GM12878 (cell line): Measurements from ENCODE around the gene ARMC9. TPM values are rescaled to one million over a fixed set of nuclear protein-coding genes. Genes with fewer than 3 reads are reported as not detected.
A peak's percentile ranks its signal among the peaks of the same experiment; 100 is the strongest.

Source experiments
- BCLAF1 ChIP-seq: fragments of 450-650 bp; IDR thresholded peaks from 2 replicates; pipeline ENCODE4 v1.6.1; 2017; ENCODE audit warnings: antibody characterized with exemption, mild to moderate bottlenecking, moderate library complexity
- CBFB ChIP-seq: IDR thresholded peaks from 2 replicates; pipeline ENCODE4 v1.6.1; 2016; ENCODE audit warnings: antibody characterized with exemption, low read depth
- CBX3 ChIP-seq: fragments of 200-600 bp; sonication (generic); IDR thresholded peaks from 2 replicates; pipeline ENCODE4 v1.6.1; 2016; ENCODE audit warnings: low read depth, borderline replicate concordance
- CEBPB ChIP-seq, 2 experiments: fragments of 150-350 bp in 1 of 2; IDR thresholded peaks; 2 replicates each; pipeline ENCODE4 v1.6.1; 2012 to 2014; ENCODE audit warnings: low read depth in 2 of 2, low read length in 2 of 2, borderline replicate concordance in 1 of 2, inconsistent platforms in 1 of 2
- CREM ChIP-seq: IDR thresholded peaks from 2 replicates; pipeline ENCODE4 v1.6.1; 2014; ENCODE audit warnings: antibody characterized with exemption, low read depth
- EED ChIP-seq: sonication (generic); IDR thresholded peaks from 2 replicates; pipeline ENCODE4 v1.6.1; 2016; ENCODE audit warnings: antibody characterized with exemption, low read depth
- IKZF1 ChIP-seq: fragments of 450-650 bp; conservative IDR thresholded peaks from 2 replicates; pipeline ENCODE4 v1.6.1; 2017; ENCODE audit warnings: antibody characterized with exemption, mild to moderate bottlenecking
- KLF5 ChIP-seq: fragments of 450-650 bp; IDR thresholded peaks from 2 replicates; pipeline ENCODE4 v1.6.1; 2014; ENCODE audit warnings: mild to moderate bottlenecking; ENCODE audit not compliant: partially characterized antibody
- MEF2A ChIP-seq: IDR thresholded peaks from 2 replicates; pipeline ENCODE4 v1.6.1; 2011; ENCODE audit warnings: low read depth, mild to moderate bottlenecking, low read length, moderate library complexity; ENCODE audit not compliant: insufficient read depth
- NFYA ChIP-seq: IDR thresholded peaks from 2 replicates; pipeline ENCODE4 v1.6.1; 2011; ENCODE audit warnings: low read depth, mild to moderate bottlenecking, low read length, improper control_type of control experiment, borderline replicate concordance
- NFYB ChIP-seq: IDR thresholded peaks from 2 replicates; pipeline ENCODE4 v1.6.1; 2011; ENCODE audit warnings: low read depth, mild to moderate bottlenecking, low read length, improper control_type of control experiment, moderate library complexity; ENCODE audit not compliant: insufficient read depth
- NR2C2 ChIP-seq: IDR thresholded peaks from 2 replicates; pipeline ENCODE4 v1.6.1; 2011; ENCODE audit warnings: borderline replicate concordance, low read depth; ENCODE audit not compliant: control insufficient read depth, insufficient read length
- POU2F2 ChIP-seq: IDR thresholded peaks from 3 replicates; pipeline ENCODE4 v1.6.1; 2011; ENCODE audit warnings: low read depth, mild to moderate bottlenecking, low read length, borderline replicate concordance
- RAD21 ChIP-seq: IDR thresholded peaks from 2 replicates; pipeline ENCODE4 v1.6.1; 2011; ENCODE audit warnings: mild to moderate bottlenecking, low read depth, low read length, moderate library complexity; ENCODE audit not compliant: insufficient read depth
- SKIL ChIP-seq: fragments of 450-650 bp; IDR thresholded peaks from 2 replicates; pipeline ENCODE4 v1.6.1; 2017; ENCODE audit warnings: mild to moderate bottlenecking, low read depth, inconsistent platforms; ENCODE audit not compliant: poor library complexity, severe bottlenecking
- SMAD5 ChIP-seq: IDR thresholded peaks from 2 replicates; pipeline ENCODE4 v1.6.1; 2016; ENCODE audit warnings: antibody characterized with exemption, low read depth
- TCF3 ChIP-seq: IDR thresholded peaks from 2 replicates; pipeline ENCODE4 v1.6.1; 2012; ENCODE audit warnings: low read depth, mild to moderate bottlenecking, low read length, borderline replicate concordance; ENCODE audit not compliant: insufficient read depth
- ZBED1 ChIP-seq: IDR thresholded peaks from 2 replicates; pipeline ENCODE4 v1.6.1; 2016; ENCODE audit warnings: borderline replicate concordance
- polyA plus RNA-seq, 11 experiments: library from polyadenylated mRNA; depleted of rRNA in 4 of 11; unstranded in 6 of 11; stranded (reverse) in 5 of 11; fragments of >200 nt; fragmentation: Nextera tagmentation in 4 of 11; fragmentation: Illumina TruSeq in 1 of 11; extraction: Ambion mirVana in 4 of 11; extraction: Trizol in 1 of 11; gene quantifications; 1 replicate in 1 of 11; 2 replicates in 10 of 11; pipeline versions ENCODE4 v1.2.1 to v1.2.3, GENCODE V29; 2011 to 2016; ENCODE audit warnings: inconsistent platforms in 2 of 11, missing spikeins in 2 of 11, low read depth in 1 of 11
- total RNA-seq, 4 experiments: library from RNA; depleted of rRNA in 3 of 4; stranded (reverse); fragments of >200 nt in 3 of 4; fragmentation: Illumina TruSeq in 1 of 4; extraction: Trizol in 1 of 4; gene quantifications; 2 replicates each; pipeline versions ENCODE4 v1.2.1 to v1.2.3, GENCODE V29; 2013 to 2021
- TF ChIP-seq, protein P1 (sequence below): fragments of 450-650 bp; IDR thresholded peaks from 2 replicates; pipeline ENCODE4 v1.6.1; 2018; ENCODE audit warnings: borderline replicate concordance, mild to moderate bottlenecking; ENCODE audit not compliant: partially characterized antibody
- TF ChIP-seq, protein P2 (sequence below): fragments of 150-350 bp; IDR thresholded peaks from 2 replicates; pipeline ENCODE4 v1.6.1; 2014; ENCODE audit warnings: mild to moderate bottlenecking, low read depth, low read length

The ARMC9 gene
- total and polyA plus RNA-seq, 10 of the 15 experiments (the other 5 are each of a cell fraction or from before 2014, with no cell fraction given), result 3.8 to 21.8 (median 10.4) TPM

DNA sequence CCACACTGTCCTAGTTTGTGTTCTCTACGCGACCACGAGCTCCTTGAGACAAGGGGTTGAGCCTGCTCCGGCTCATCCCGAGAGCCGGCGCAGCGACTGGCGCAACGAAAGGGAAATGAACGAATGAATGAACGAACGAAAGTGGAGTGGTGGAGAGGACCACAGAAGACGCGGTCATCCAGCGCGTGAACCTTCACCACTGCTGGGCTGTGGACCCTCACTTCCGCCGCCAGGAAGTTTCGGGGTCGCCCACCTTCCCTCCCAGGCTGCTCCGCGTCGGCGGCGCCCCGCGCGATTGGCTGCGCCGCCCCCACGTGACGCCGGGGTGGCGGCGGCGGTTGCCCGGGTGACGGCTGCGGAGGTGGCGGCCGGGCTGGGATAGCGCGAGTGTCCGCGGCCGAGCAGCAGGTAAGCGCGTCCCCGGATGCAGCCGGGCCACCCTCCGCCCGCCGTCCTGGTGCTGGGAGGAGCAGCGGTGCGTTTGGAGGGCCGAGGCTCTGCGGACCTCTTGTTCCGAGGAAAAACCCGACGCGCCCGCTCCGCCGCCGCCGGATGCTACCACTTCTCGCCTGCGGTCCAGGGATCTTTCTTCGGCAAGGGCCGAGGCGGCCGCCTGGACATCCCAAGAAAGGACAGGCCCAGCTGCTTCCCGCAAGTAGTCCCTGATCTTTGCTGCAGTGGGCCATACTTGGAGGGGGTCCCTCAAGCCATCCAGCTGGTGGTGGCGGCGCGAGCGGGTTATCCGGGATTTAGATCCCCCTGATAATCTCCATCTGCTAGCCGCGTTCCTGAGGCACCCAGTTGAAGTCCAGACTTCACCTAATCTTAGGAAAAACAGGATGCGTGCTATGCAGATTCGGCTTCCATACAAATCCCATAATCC, at the start of gene ARMC9 (continued):
- TF ChIP-seq EED (no peak), NFYB (peak; percentile 87), ZBED1 (no peak), CBFB (no peak), CBX3 (no peak), NR2C2 (no peak), POU2F2 (peak; percentile 76; the same call in 2 of the 3 replicates), MEF2A (no peak), RAD21 (0 out of 2 replicates have a peak, but pooled peaks have one; percentile 6), IKZF1 (peak; percentile 78), NFYA (no peak), SMAD5 (peak; percentile 77; the same call in 1 of the 2 replicates), CEBPB (IDR thresholded peaks at IDR 0.05; ENCODE audit: borderline replicate concordance in 1 of 2, low read depth in 2 of 2, low read length in 2 of 2) (no peak), SKIL (no peak), KLF5 (peak; percentile 53), BCLAF1 (no peak), CREM (no peak), TCF3 (no peak)
- TF ChIP-seq, protein P1, sequence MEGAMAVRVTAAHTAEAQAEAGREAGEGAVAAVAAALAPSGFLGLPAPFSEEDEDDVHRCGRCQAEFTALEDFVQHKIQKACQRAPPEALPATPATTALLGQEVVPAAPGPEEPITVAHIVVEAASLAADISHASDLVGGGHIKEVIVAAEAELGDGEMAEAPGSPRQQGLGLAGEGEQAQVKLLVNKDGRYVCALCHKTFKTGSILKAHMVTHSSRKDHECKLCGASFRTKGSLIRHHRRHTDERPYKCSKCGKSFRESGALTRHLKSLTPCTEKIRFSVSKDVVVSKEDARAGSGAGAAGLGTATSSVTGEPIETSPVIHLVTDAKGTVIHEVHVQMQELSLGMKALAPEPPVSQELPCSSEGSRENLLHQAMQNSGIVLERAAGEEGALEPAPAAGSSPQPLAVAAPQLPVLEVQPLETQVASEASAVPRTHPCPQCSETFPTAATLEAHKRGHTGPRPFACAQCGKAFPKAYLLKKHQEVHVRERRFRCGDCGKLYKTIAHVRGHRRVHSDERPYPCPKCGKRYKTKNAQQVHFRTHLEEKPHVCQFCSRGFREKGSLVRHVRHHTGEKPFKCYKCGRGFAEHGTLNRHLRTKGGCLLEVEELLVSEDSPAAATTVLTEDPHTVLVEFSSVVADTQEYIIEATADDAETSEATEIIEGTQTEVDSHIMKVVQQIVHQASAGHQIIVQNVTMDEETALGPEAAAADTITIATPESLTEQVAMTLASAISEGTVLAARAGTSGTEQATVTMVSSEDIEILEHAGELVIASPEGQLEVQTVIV, result no peak
- TF ChIP-seq, protein P2, sequence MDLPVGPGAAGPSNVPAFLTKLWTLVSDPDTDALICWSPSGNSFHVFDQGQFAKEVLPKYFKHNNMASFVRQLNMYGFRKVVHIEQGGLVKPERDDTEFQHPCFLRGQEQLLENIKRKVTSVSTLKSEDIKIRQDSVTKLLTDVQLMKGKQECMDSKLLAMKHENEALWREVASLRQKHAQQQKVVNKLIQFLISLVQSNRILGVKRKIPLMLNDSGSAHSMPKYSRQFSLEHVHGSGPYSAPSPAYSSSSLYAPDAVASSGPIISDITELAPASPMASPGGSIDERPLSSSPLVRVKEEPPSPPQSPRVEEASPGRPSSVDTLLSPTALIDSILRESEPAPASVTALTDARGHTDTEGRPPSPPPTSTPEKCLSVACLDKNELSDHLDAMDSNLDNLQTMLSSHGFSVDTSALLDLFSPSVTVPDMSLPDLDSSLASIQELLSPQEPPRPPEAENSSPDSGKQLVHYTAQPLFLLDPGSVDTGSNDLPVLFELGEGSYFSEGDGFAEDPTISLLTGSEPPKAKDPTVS, result no peak
